ENCODE results near the gene ITPR1. TPM values are rescaled to one million over a fixed set of nuclear protein-coding genes. Genes with fewer than 3 reads are reported as not detected.

ITPR1 gene
- total and polyA plus RNA-seq, 10 of the 15 experiments (the other 5 are each of a cell fraction or from before 2014, with no cell fraction given): 12.2 to 239 (median 28.4) TPM

DNA sequence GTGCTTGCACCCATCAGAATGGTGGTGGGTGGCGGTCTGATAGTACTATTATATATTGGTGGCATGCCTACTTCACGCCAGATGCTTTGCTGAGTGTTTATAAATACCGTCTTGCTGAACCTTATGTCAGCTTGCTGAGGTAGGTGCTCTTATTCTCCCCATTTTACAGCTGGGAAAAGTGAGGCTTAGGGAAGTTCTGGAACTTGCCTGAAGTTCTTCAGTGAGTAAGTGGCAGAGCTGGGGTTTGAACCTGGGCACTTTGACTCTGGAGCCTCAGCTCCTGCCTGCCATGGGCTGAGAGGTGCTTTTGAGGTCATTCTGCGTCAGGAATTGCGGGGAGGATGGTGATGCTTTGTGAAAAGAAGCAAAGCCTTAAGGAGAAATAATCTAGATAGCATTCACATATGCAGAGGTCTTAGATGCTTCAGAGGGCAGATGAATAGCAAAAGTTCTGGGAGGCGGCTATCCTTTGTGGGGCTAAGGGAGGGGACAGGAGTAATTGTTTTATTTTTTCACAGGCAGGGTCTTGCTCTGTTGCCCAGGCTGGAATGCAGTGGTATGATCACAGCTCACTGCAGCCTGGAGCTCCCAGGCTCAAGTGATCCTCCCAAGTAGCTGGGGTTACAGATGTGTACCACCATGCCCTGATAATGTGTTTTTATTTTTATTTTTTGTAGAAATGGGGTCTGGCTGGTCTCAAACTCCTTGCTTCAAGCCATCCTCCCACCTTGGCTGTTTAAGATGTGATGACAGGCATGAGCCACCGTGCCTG, 18.5 kb downstream of the ITPR1 start:
- RAD21 ChIA-PET (ENCODE audit: unreplicated experiment): interaction anchor here (0.7 to 9.8 kb wide), 2 partner anchors 8 to 17 kb away, joined by 3 to 128 read pairs; partner anchors contain the start of gene ITPR1
- WGBS (ENCODE audit: insufficient coverage, insufficient replicate concordance, low lambda C conversion rate, missing lambda C conversion rate): 78% methylated on average over 7 of the region's 7 CpGs
- Histone ChIP-seq H3K9me3 (replicated peaks; ENCODE audit: control insufficient read depth, insufficient read depth, low read length) (no peaks in the 10 kb centered on the region), H3K36me3 (ENCODE audit: control insufficient read depth in 2 of 2, insufficient read depth in 2 of 2, low read length in 1 of 2) (peaks cover 4 to 10% of the 10 kb centered on the region in 2 experiments; a peak in 3 of 4 replicates), H4K20me1 (ENCODE audit: control insufficient read depth, insufficient read depth) (peaks cover 3% of the 10 kb centered on the region; the same call in 1 of the 2 replicates), H3K79me2 (ENCODE audit: control insufficient read depth, insufficient read depth, low read length) (peaks cover 8% of the 10 kb centered on the region), H3K4me1 (ENCODE audit: control insufficient read depth, insufficient read depth, low read length) (peaks cover 19% of the 10 kb centered on the region), H3K27ac (ENCODE audit: control insufficient read depth, insufficient read depth) (no peak overlapping the region), H3K4me3 (no peak overlapping the region), H3K9ac (ENCODE audit: control insufficient read depth, insufficient read depth, low read length) (no peak overlapping the region), H3K4me2 (ENCODE audit: control insufficient read depth, insufficient read depth) (no peak overlapping the region), H3K27me3 (replicated peaks in 1 of 2; ENCODE audit: control insufficient read depth in 2 of 2, insufficient read depth in 2 of 2, low read length in 1 of 2) (no peaks in the 10 kb centered on the region), H2AFZ (ENCODE audit: control insufficient read depth, low read depth, low read length) (no peak overlapping the region)
- CTCF ChIA-PET: interaction anchor here (0.7 to 1.2 kb wide), 3 partner anchors 14 to 161 kb away, joined by 3 to 5 read pairs (median 3); no protein-coding TSS in a partner anchor
- POLR2A ChIA-PET: interaction anchor here (0.6 to 9.2 kb wide), 2 partner anchors 18 to 82 kb away, joined by 3 to 132 read pairs; partner anchors contain the start of gene ITPR1
- TF ChIP-seq ZNF207 (IDR thresholded peaks at IDR 0.05; ENCODE audit: borderline replicate concordance) (no peak), TAF1 (IDR thresholded peaks at IDR 0.05; ENCODE audit: borderline replicate concordance, low read depth, low read length) (no peak), CREB1 (IDR thresholded peaks at IDR 0.05; ENCODE audit: low read depth) (no peak)
- ATAC-seq (no peak), DNase-seq (ENCODE audit: low read depth, low spot score) (no peak), FAIRE-seq (no peak)
- intact Hi-C loops (cut with micrococcal nuclease; ENCODE audit: unreplicated experiment) (no loop called here), in situ Hi-C loops (cut with MboI) (no loop called here)
- no TSS peak for BruUV-seq (replicated peaks)
- SMC1A ChIA-PET (ENCODE audit: uncharacterized antibody, unreplicated experiment): interaction anchor here (12.9 kb wide), 1 partner anchor 18 kb away, joined by 180 read pairs; the partner anchor contains the start of gene ITPR1

DNA sequence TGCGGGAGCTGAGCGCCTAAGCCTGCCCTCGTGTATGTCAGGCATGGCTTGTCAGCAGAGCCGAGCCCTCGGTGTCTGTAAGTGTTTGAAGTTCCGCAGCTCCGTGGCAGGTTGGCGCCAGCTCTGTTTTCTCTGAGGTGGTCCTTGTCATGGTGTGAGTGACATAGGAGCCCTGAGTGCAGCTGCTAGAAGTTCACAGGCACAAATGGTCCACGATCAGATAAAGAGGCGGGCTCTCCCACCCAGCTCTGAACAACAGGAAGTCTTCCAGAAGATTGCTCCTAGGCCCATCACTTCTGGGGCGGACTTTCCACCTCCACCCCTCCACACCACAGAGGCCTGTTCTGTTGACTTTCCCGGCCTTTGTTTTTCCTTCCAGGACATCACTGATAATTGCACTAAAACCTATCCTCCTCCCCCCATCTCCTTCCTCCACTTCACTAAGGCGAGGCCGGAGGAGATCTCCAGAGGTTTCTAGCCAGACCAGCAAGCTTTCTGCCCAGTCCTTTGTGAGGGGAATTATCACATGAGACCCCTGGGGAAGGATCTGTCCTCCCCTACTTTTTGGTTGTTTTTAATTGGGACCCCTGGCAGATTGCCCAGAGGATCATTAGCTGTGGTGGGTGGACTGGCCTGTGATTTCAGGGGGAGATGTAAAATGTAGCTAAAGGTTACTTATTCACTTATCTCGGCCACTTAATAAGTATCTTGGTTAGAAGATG, 19.9 kb downstream of the ITPR1 start:
- RAD21 ChIA-PET (ENCODE audit: unreplicated experiment): interaction anchor here (0.8 to 1.2 kb wide), 2 partner anchors 10 to 19 kb away, joined by 3 read pairs; partner anchors contain the start of gene ITPR1
- 93% methylated on average over 13 of the region's 15 CpGs for WGBS (ENCODE audit: insufficient coverage, insufficient replicate concordance, low lambda C conversion rate, missing lambda C conversion rate)
- no peak for FAIRE-seq
- TF ChIP-seq ZNF384 (IDR thresholded peaks at IDR 0.05; ENCODE audit: borderline replicate concordance, low read depth, low read length) (no peak), POU2F2 (IDR thresholded peaks at IDR 0.05; ENCODE audit: borderline replicate concordance, low read depth, low read length) (no peak), USF2 (IDR thresholded peaks at IDR 0.05; ENCODE audit: borderline replicate concordance, low read depth, low read length) (no peak)
- ATAC-seq: no peak
- Histone ChIP-seq H3K9ac (ENCODE audit: control insufficient read depth, insufficient read depth, low read length) (no peak overlapping the region), H3K27ac (ENCODE audit: control insufficient read depth, insufficient read depth) (no peak overlapping the region), H3K4me1 (ENCODE audit: control insufficient read depth, insufficient read depth, low read length) (peaks cover 13% of the 10 kb centered on the region), H4K20me1 (ENCODE audit: control insufficient read depth, insufficient read depth) (peaks cover 6% of the 10 kb centered on the region; the same call in 1 of the 2 replicates), H3K4me3 (no peak overlapping the region), H3K9me3 (replicated peaks; ENCODE audit: control insufficient read depth, insufficient read depth, low read length) (no peaks in the 10 kb centered on the region), H3K36me3 (ENCODE audit: control insufficient read depth in 2 of 2, insufficient read depth in 2 of 2, low read length in 1 of 2) (peaks cover 8 to 14% of the 10 kb centered on the region in 2 experiments), H2AFZ (ENCODE audit: control insufficient read depth, low read depth, low read length) (no peak overlapping the region), H3K4me2 (ENCODE audit: control insufficient read depth, insufficient read depth) (no peak overlapping the region), H3K27me3 (replicated peaks in 1 of 2; ENCODE audit: control insufficient read depth in 2 of 2, insufficient read depth in 2 of 2, low read length in 1 of 2) (no peaks in the 10 kb centered on the region), H3K79me2 (ENCODE audit: control insufficient read depth, insufficient read depth, low read length) (peaks cover 5% of the 10 kb centered on the region)
- in situ Hi-C loops (cut with MboI) (no loop called here), intact Hi-C loops (cut with micrococcal nuclease; ENCODE audit: unreplicated experiment) (no loop called here)
- no peak for DNase-seq (ENCODE audit: low read depth, low spot score)
- no TSS peak for BruUV-seq (replicated peaks)
- POLR2A ChIA-PET: no interaction called here
- SMC1A ChIA-PET (ENCODE audit: uncharacterized antibody, unreplicated experiment): interaction anchor here (0.6 to 12.9 kb wide), 3 partner anchors 19 to 390 kb away, joined by 3 to 180 read pairs (median 3); partner anchors contain the start of gene ITPR1
- CTCF ChIA-PET: interaction anchor here (0.6 kb wide), 2 partner anchors 525 to 1181 kb away, joined by 3 read pairs; no protein-coding TSS in a partner anchor

All from GM12878 (cell line).